K562 (cell line): ENCODE data around the gene SLC15A3. TPM values are rescaled to one million over a fixed set of nuclear protein-coding genes. Genes with fewer than 3 reads are reported as not detected.

Experiments used
- ATAC-seq: fragments of 200-7000 bp; cut with Tn5 transposase; 3 replicates; pipeline ENCODE4 v1.9.1; 2020; ENCODE audit warnings: moderate library complexity
- BruUV-seq: library from RNA; stranded (reverse); fragments of 400-500 nt; replicated peaks from 2 replicates; lab custom pipeline; 2021; lab: Mats Ljungman, UMichigan
- CTCF ChIA-PET: fragments of 300-600 bp; formaldehyde crosslinking; extraction: SDS; loops from one replicate; lab custom pipeline; 2021; ENCODE audit warnings: low intra/inter-chr PET ratio; lab: Yijun Ruan, JAX
- POLR2A ChIA-PET: fragments of 300-600, 350-650 bp; sonication (Branson Sonifier 250); formaldehyde crosslinking; extraction: SDS; loops from one replicate; lab custom pipeline; 2021; ENCODE audit warnings: antibody characterized with exemption, inconsistent platforms; lab: Yijun Ruan, JAX
- DNase-seq, 4 experiments: peaks; one replicate each; pipeline versions ENCODE4 v3.0.0 to v3.0.0-alpha.2; 2011 to 2018; ENCODE audit warnings: low spot score in 3 of 4, mixed read lengths in 3 of 4; ENCODE audit errors: extremely low read depth in 1 of 4
- FAIRE-seq: peaks from 2 replicates; lab custom pipeline; 2011; peaks lifted over from hg19 to GRCh38; lab: Jason Lieb, UNC
- H2AFZ ChIP-seq: 2 replicates; pipeline ENCODE4 v1.6.0; 2011; ENCODE audit warnings: low read depth, low read length, control low read depth, inconsistent platforms
- H3K27ac ChIP-seq: fragments of 200-600 bp; 3 replicates; pipeline ENCODE4 v1.8.0; 2011; ENCODE audit warnings: low read depth, mild to moderate bottlenecking, control low read depth, inconsistent platforms, low read length, moderate library complexity, mixed read lengths; ENCODE audit errors: extremely low read depth
- H3K27me3 ChIP-seq, 2 experiments: fragments of 300-600 bp in 1 of 2; 2 replicates in 1 of 2; 3 replicates in 1 of 2; pipeline versions ENCODE4 v1.6.0 to v1.8.0; 2011; ENCODE audit warnings: inconsistent platforms in 2 of 2, low read length in 2 of 2, mild to moderate bottlenecking in 1 of 2, mixed read lengths in 1 of 2, moderate library complexity in 1 of 2; ENCODE audit not compliant: control insufficient read depth in 2 of 2, insufficient read depth in 2 of 2
- H3K36me3 ChIP-seq: fragments of 300-600 bp; 3 replicates; pipeline ENCODE4 v1.8.0; 2011; ENCODE audit warnings: mild to moderate bottlenecking, low read length, inconsistent platforms; ENCODE audit not compliant: control insufficient read depth, insufficient read depth
- H3K4me1 ChIP-seq, 2 experiments: fragments of 200-600 bp in 1 of 2; replicated peaks in 1 of 2; 2 replicates in 1 of 2; 3 replicates in 1 of 2; pipeline versions ENCODE4 v1.5.1 to v1.8.0; 2011; ENCODE audit warnings: inconsistent platforms in 2 of 2, low read length in 2 of 2, mild to moderate bottlenecking in 1 of 2, mixed read lengths in 1 of 2, moderate library complexity in 1 of 2; ENCODE audit not compliant: control insufficient read depth in 2 of 2, insufficient read depth in 2 of 2
- H3K4me2 ChIP-seq: 2 replicates; pipeline ENCODE4 v1.6.1; 2011; ENCODE audit warnings: low read length, control low read depth, inconsistent platforms, mixed read lengths; ENCODE audit not compliant: insufficient read depth
- H3K4me3 ChIP-seq: fragments of 200-600 bp; sonication (generic), shearing (Covaris generic); 2 replicates; pipeline ENCODE4 v1.5.1; 2016; ENCODE audit warnings: control low read depth, inconsistent platforms
- H3K79me2 ChIP-seq: fragments of 200-600 bp; 3 replicates; pipeline ENCODE4 v1.8.0; 2011; ENCODE audit warnings: low read length, inconsistent platforms; ENCODE audit not compliant: control insufficient read depth, insufficient read depth
- H3K9ac ChIP-seq, 2 experiments: 2 replicates each; pipeline versions ENCODE4 v1.6.0 to v1.6.1; 2011; ENCODE audit warnings: low read depth in 2 of 2, low read length in 2 of 2, control low read depth in 1 of 2, inconsistent platforms in 1 of 2, mild to moderate bottlenecking in 1 of 2, mixed read lengths in 1 of 2; ENCODE audit not compliant: insufficient read depth in 1 of 2
- H3K9me1 ChIP-seq: one replicate; pipeline ENCODE4 v1.6.0; 2011; ENCODE audit warnings: inconsistent platforms, mild to moderate bottlenecking, low read length, moderate library complexity; ENCODE audit not compliant: control insufficient read depth, insufficient read depth
- H3K9me3 ChIP-seq: replicated peaks from 2 replicates; pipeline ENCODE4 v1.5.1; 2011; ENCODE audit warnings: low read depth, low read length, inconsistent platforms; ENCODE audit not compliant: control insufficient read depth, insufficient read depth
- H4K20me1 ChIP-seq: replicated peaks from 2 replicates; pipeline ENCODE4 v1.6.1; 2011; ENCODE audit warnings: low read length, inconsistent platforms, mixed read lengths; ENCODE audit not compliant: control insufficient read depth, insufficient read depth
- CBX3 ChIP-seq, 2 experiments: IDR thresholded peaks; 1 replicate in 1 of 2; 2 replicates in 1 of 2; pipeline ENCODE4 v1.6.1; 2012; ENCODE audit warnings: inconsistent platforms in 2 of 2, low read length in 2 of 2, borderline replicate concordance in 1 of 2, control low read depth in 1 of 2
- CUX1 ChIP-seq: fragments of 200-800 bp; sonication (Bioruptor generic); IDR thresholded peaks from 2 replicates; pipeline ENCODE4 v1.6.1; 2016; ENCODE audit warnings: missing genetic modification characterization, missing compliant biosample characterization
- E2F3 ChIP-seq: fragments of 250-450 bp; sonication (Bioruptor Pico); IDR thresholded peaks from 2 replicates; pipeline ENCODE4 v1.4.0; 2020; ENCODE audit warnings: mild to moderate bottlenecking
- FOXA3 ChIP-seq, 2 experiments: fragments of 450-650 bp in 1 of 2; sonication (generic) in 1 of 2; formaldehyde crosslinking; IDR thresholded peaks in 1 of 2; conservative IDR thresholded peaks in 1 of 2; 2 replicates each; pipeline versions ENCODE4 v1.4.0 to v1.8.0; 2020 to 2022; ENCODE audit warnings: mild to moderate bottlenecking in 2 of 2, missing genetic modification reagents in 1 of 2
- FOXK1 ChIP-seq: sonication (generic); formaldehyde crosslinking; IDR thresholded peaks from 2 replicates; pipeline ENCODE4 v1.8.0; 2022; ENCODE audit warnings: missing genetic modification reagents, mild to moderate bottlenecking, borderline replicate concordance
- MEIS2 ChIP-seq: fragments of 450-650 bp; IDR thresholded peaks from 2 replicates; pipeline ENCODE4 v1.6.1; 2014; ENCODE audit warnings: mild to moderate bottlenecking; ENCODE audit not compliant: partially characterized antibody
- RB1 ChIP-seq: fragments of 450-650 bp; IDR thresholded peaks from 2 replicates; pipeline ENCODE4 v1.6.1; 2017; ENCODE audit warnings: low read depth, mild to moderate bottlenecking
- SMC3 ChIP-seq: conservative IDR thresholded peaks from 2 replicates; pipeline ENCODE4 v1.6.1; 2011; ENCODE audit warnings: low read depth, low read length, improper control_type of control experiment; ENCODE audit not compliant: insufficient read depth
- ZNF263 ChIP-seq: sonication (generic); formaldehyde crosslinking; IDR thresholded peaks from 2 replicates; pipeline ENCODE4 v1.8.0; 2022; ENCODE audit warnings: mild to moderate bottlenecking, missing genetic modification reagents, borderline replicate concordance
- ZNF778 ChIP-seq: fragments of 450-650 bp; formaldehyde crosslinking; IDR thresholded peaks from 2 replicates; pipeline ENCODE4 v1.4.0; 2020; ENCODE audit warnings: mild to moderate bottlenecking, moderate library complexity
- ZSCAN32 ChIP-seq: fragments of 450-650 bp; formaldehyde crosslinking; IDR thresholded peaks from 2 replicates; pipeline ENCODE4 v1.4.0; 2020; ENCODE audit warnings: mild to moderate bottlenecking, moderate library complexity
- WGBS: fragments of 100-300 bp; shearing (Covaris generic); methylation state at CpG from one replicate; pipeline ENCODE4 v1.1.6; 2016; ENCODE audit warnings: low coverage, mixed read lengths; ENCODE audit not compliant: insufficient coverage; ENCODE audit errors: missing lambda C conversion rate; 5-methylcytosine and 5-hydroxymethylcytosine counted together
- in situ Hi-C: fragments of 300-500 bp; cut with MboI; formaldehyde crosslinking; loops from 4 replicates; pipeline ENCODE4 v1.15.0; 2018; ENCODE audit warnings: inconsistent platforms, mixed read lengths
- intact Hi-C: fragments of 100-400 bp; cut with micrococcal nuclease; formaldehyde crosslinking; loops from 2 replicates; pipeline ENCODE4 v1.14.2; 2022
- polyA plus RNA-seq, 8 experiments: library from polyadenylated mRNA; depleted of rRNA in 4 of 8; stranded (reverse) in 5 of 8; unstranded in 3 of 8; fragments of >200 nt; fragmentation: Nextera tagmentation in 2 of 8; fragmentation: Illumina TruSeq in 1 of 8; extraction: Ambion mirVana in 2 of 8; extraction: Trizol in 1 of 8; gene quantifications; 2 replicates each; pipeline versions ENCODE4 v1.2.1 to v1.2.3, GENCODE V29; 2011 to 2014; ENCODE audit warnings: inconsistent platforms in 1 of 8, missing spikeins in 1 of 8
- total RNA-seq, 7 experiments: library from RNA; depleted of rRNA in 6 of 7; stranded (reverse); fragments of >200 nt in 6 of 7; fragmentation: Illumina TruSeq in 2 of 7; extraction: Trizol in 2 of 7; gene quantifications; 2 replicates each; pipeline versions ENCODE4 v1.2.1 to v1.2.3, GENCODE V29; 2011 to 2021; ENCODE audit warnings: low replicate concordance in 1 of 7
- TF ChIP-seq, protein P1 (sequence below): fragments of 450-650 bp; IDR thresholded peaks from 2 replicates; pipeline ENCODE4 v1.6.1; 2016; ENCODE audit warnings: mild to moderate bottlenecking

The SLC15A3 gene
- total and polyA plus RNA-seq, 9 of the 15 experiments (the other 6 are each of a cell fraction or from before 2014, with no cell fraction given): 0.07 to 0.27 TPM; not detected in 7

- TF ChIP-seq ZSCAN32 (CRISPR knock-in tag) (no peak), SMC3 (peak; percentile 79), E2F3 (CRISPR knock-in tag) (no peak), ZNF778 (no peak), RB1 (0 out of 2 replicates have a peak, but pooled peaks have one; percentile 32), ZNF263 (CRISPR knock-in tag) (no peak)
- TF ChIP-seq, protein P1, sequence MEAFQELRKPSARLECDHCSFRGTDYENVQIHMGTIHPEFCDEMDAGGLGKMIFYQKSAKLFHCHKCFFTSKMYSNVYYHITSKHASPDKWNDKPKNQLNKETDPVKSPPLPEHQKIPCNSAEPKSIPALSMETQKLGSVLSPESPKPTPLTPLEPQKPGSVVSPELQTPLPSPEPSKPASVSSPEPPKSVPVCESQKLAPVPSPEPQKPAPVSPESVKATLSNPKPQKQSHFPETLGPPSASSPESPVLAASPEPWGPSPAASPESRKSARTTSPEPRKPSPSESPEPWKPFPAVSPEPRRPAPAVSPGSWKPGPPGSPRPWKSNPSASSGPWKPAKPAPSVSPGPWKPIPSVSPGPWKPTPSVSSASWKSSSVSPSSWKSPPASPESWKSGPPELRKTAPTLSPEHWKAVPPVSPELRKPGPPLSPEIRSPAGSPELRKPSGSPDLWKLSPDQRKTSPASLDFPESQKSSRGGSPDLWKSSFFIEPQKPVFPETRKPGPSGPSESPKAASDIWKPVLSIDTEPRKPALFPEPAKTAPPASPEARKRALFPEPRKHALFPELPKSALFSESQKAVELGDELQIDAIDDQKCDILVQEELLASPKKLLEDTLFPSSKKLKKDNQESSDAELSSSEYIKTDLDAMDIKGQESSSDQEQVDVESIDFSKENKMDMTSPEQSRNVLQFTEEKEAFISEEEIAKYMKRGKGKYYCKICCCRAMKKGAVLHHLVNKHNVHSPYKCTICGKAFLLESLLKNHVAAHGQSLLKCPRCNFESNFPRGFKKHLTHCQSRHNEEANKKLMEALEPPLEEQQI: no peak
Observed at GRCh38 chr11:60970369-60970774, 18.4 kb upstream of the SLC15A3 start (continued).

- Histone ChIP-seq H3K27ac (no peak overlapping the region), H3K4me3 (no peak overlapping the region), H2AFZ (no peak overlapping the region), H3K9me1 (no peaks in the 10 kb centered on the region), H4K20me1 (no peaks in the 10 kb centered on the region), H3K4me1 (peaks cover 0 to 4% of the 10 kb centered on the region in 2 experiments; a peak in 1 of 5 replicates), H3K36me3 (no peaks in the 10 kb centered on the region), H3K27me3 (peaks cover 15 to 41% of the 10 kb centered on the region in 2 experiments), H3K4me2 (no peak overlapping the region), H3K79me2 (no peaks in the 10 kb centered on the region), H3K9me3 (no peaks in the 10 kb centered on the region), H3K9ac (no peak overlapping the region)
- FAIRE-seq (no peak), ATAC-seq (no peak), DNase-seq (no peak)
- CTCF ChIA-PET: interaction anchor here (0.8 kb wide), 1 partner anchor 206 kb away, joined by 3 read pairs; no protein-coding TSS in a partner anchor
- intact Hi-C loops: no loop called here
- POLR2A ChIA-PET: no interaction called here
- in situ Hi-C loops: no loop called here
- BruUV-seq: no TSS peak
- WGBS: 0% methylated on average over 1 of the region's 1 CpG
- peak; percentile 6 for TF ChIP-seq MEIS2
- peak in 1 of 2 experiments; percentile 71; a peak in 2 of 4 replicates for TF ChIP-seq FOXA3 (CRISPR knock-in tag; conservative IDR thresholded peaks at IDR 0.05 in 1 of 2, IDR thresholded peaks at IDR 0.05 in 1 of 2)
- peak in 1 of 2 experiments; percentile 84; a peak in 1 of 3 replicates for TF ChIP-seq CBX3 (IDR thresholded peaks at IDR 0.05; ENCODE audit: borderline replicate concordance in 1 of 2, low read length in 2 of 2)
- TF ChIP-seq FOXK1: no peak
- TF ChIP-seq CUX1: no peak
Observed at GRCh38 chr11:60968223-60968622, 16.2 kb upstream of the SLC15A3 start.
